ENCODE results near the gene TPST1.

The TPST1 gene

GRCh38 chr7:66313886-66314568, 108.9 kb downstream of the TPST1 start:
- TF ChIP-seq USF1 (IDR thresholded peaks at IDR 0.05) (no peak), CEBPB (IDR thresholded peaks at IDR 0.05) (no peak), FOXM1 (IDR thresholded peaks at IDR 0.05; ENCODE audit: borderline replicate concordance, low read depth) (no peak), NFIC (IDR thresholded peaks at IDR 0.05) (no peak), RAD21 (IDR thresholded peaks at IDR 0.05; ENCODE audit: low read depth) (no peak), TCF12 (IDR thresholded peaks at IDR 0.05; ENCODE audit: low read depth) (no peak), REST (IDR thresholded peaks at IDR 0.05; ENCODE audit: low read depth) (no peak), MAX (IDR thresholded peaks at IDR 0.05) (no peak), CREB1 (IDR thresholded peaks at IDR 0.05; ENCODE audit: low read depth) (no peak), EGR1 (IDR thresholded peaks at IDR 0.05) (no peak), ZBTB7A (IDR thresholded peaks at IDR 0.05; ENCODE audit: low read depth) (no peak), TEAD4 (IDR thresholded peaks at IDR 0.05) (no peak)

- TF ChIP-seq CEBPB (IDR thresholded peaks at IDR 0.05), result 0 out of 2 replicates have a peak, but pooled peaks have one; percentile 22
- TF ChIP-seq TAF1 (IDR thresholded peaks at IDR 0.05; ENCODE audit: low read depth), result no peak
Measured at GRCh38 chr7:66315192-66315591, 110.1 kb downstream of the TPST1 start.

- TF ChIP-seq NFIC (IDR thresholded peaks at IDR 0.05) (no peak), TAF1 (IDR thresholded peaks at IDR 0.05; ENCODE audit: low read depth) (no peak), YY1 (IDR thresholded peaks at IDR 0.05; ENCODE audit: low read depth) (no peak), USF1 (IDR thresholded peaks at IDR 0.05) (no peak), EGR1 (IDR thresholded peaks at IDR 0.05) (no peak), FOXM1 (IDR thresholded peaks at IDR 0.05; ENCODE audit: borderline replicate concordance, low read depth) (no peak), TEAD4 (IDR thresholded peaks at IDR 0.05) (no peak), CEBPB (IDR thresholded peaks at IDR 0.05) (no peak), REST (IDR thresholded peaks at IDR 0.05; ENCODE audit: low read depth) (no peak), MAX (IDR thresholded peaks at IDR 0.05) (no peak), EP300 (IDR thresholded peaks at IDR 0.05; ENCODE audit: borderline replicate concordance) (no peak), TCF12 (IDR thresholded peaks at IDR 0.05; ENCODE audit: low read depth) (no peak), CREB1 (IDR thresholded peaks at IDR 0.05; ENCODE audit: low read depth) (no peak), ZBTB7A (IDR thresholded peaks at IDR 0.05; ENCODE audit: low read depth) (no peak), RAD21 (IDR thresholded peaks at IDR 0.05; ENCODE audit: low read depth) (no peak)
Measured at GRCh38 chr7:66319407-66319979, 114.4 kb downstream of the TPST1 start.

- TF ChIP-seq FOXM1 (IDR thresholded peaks at IDR 0.05; ENCODE audit: borderline replicate concordance, low read depth) (no peak), CREB1 (IDR thresholded peaks at IDR 0.05; ENCODE audit: low read depth) (no peak), NFIC (IDR thresholded peaks at IDR 0.05) (no peak), ZBTB7A (IDR thresholded peaks at IDR 0.05; ENCODE audit: low read depth) (no peak), YY1 (IDR thresholded peaks at IDR 0.05; ENCODE audit: low read depth) (no peak), TEAD4 (IDR thresholded peaks at IDR 0.05) (no peak), TCF12 (IDR thresholded peaks at IDR 0.05; ENCODE audit: low read depth) (no peak), CEBPB (IDR thresholded peaks at IDR 0.05) (no peak), MAX (IDR thresholded peaks at IDR 0.05) (no peak), EGR1 (IDR thresholded peaks at IDR 0.05) (no peak), USF1 (IDR thresholded peaks at IDR 0.05) (no peak)
Measured at GRCh38 chr7:66321283-66321682, 116.1 kb downstream of the TPST1 start.

GRCh38 chr7:66323114-66323796, 118.1 kb downstream of the TPST1 start:
- TF ChIP-seq FOXM1 (IDR thresholded peaks at IDR 0.05; ENCODE audit: borderline replicate concordance, low read depth) (no peak), YY1 (IDR thresholded peaks at IDR 0.05; ENCODE audit: low read depth) (no peak), TEAD4 (IDR thresholded peaks at IDR 0.05) (no peak), CEBPB (IDR thresholded peaks at IDR 0.05) (no peak)

Measured in Ishikawa (cell line).